A673 (cell line): ENCODE measurements around the gene CELF5. TPM values are rescaled to one million over a fixed set of nuclear protein-coding genes. Genes with fewer than 3 reads are reported as not detected.

Experiments used
- BruUV-seq: library from RNA; stranded (reverse); fragments of 400-500 nt; replicated peaks from 2 replicates; lab custom pipeline; 2021; lab: Mats Ljungman, UMichigan
- CTCF ChIA-PET: fragments of 300-600 bp; sonication (Branson Sonifier 250); formaldehyde crosslinking; loops from one replicate; lab custom pipeline; 2022; ENCODE audit warnings: antibody characterized with exemption; lab: Charles Lee
- POLR2A ChIA-PET: fragments of 300-600 bp; sonication (Branson Sonifier 250); formaldehyde crosslinking; loops from one replicate; lab custom pipeline; 2022; ENCODE audit warnings: antibody characterized with exemption; ENCODE audit not compliant: low non-redundant PET; lab: Charles Lee
- DNase-seq: peaks from one replicate; pipeline ENCODE4 v3.0.0-alpha.2; 2015; ENCODE audit warnings: low spot score
- H3K27ac ChIP-seq: fragments of 200-600 bp; sonication (generic); 2 replicates; pipeline ENCODE4 v1.5.1; 2016; ENCODE audit warnings: mixed run types, low read depth, mild to moderate bottlenecking, mixed read lengths, antibody characterized with exemption, low read length; ENCODE audit not compliant: poor library complexity, severe bottlenecking
- H3K27me3 ChIP-seq: fragments of 200-600 bp; sonication (generic); replicated peaks from 2 replicates; pipeline ENCODE4 v1.6.1; 2017; ENCODE audit warnings: mixed run types, low read depth, mild to moderate bottlenecking, mixed read lengths, antibody characterized with exemption, low read length; ENCODE audit not compliant: insufficient read depth, poor library complexity
- H3K36me3 ChIP-seq: fragments of 200-600 bp; sonication (generic); 2 replicates; pipeline ENCODE4 v1.6.1; 2016; ENCODE audit warnings: mixed run types, mild to moderate bottlenecking, mixed read lengths, antibody characterized with exemption, low read length; ENCODE audit not compliant: insufficient read depth, poor library complexity, severe bottlenecking
- H3K4me1 ChIP-seq: fragments of 200-600 bp; sonication (generic); 2 replicates; pipeline ENCODE4 v1.6.1; 2017; ENCODE audit warnings: mixed run types, mild to moderate bottlenecking, mixed read lengths, antibody characterized with exemption, low read length; ENCODE audit not compliant: insufficient read depth, poor library complexity, severe bottlenecking
- H3K4me3 ChIP-seq: fragments of 200-600 bp; sonication (generic); 2 replicates; pipeline ENCODE4 v1.5.1; 2016; ENCODE audit warnings: low read depth, mixed run types, mild to moderate bottlenecking, mixed read lengths, low read length; ENCODE audit not compliant: poor library complexity, severe bottlenecking
- H3K9me3 ChIP-seq: fragments of 200-600 bp; sonication (generic); 2 replicates; pipeline ENCODE4 v1.6.1; 2016; ENCODE audit warnings: mixed run types, low read depth, mild to moderate bottlenecking, mixed read lengths, antibody characterized with exemption, low read length; ENCODE audit not compliant: poor library complexity, severe bottlenecking
- CTCF ChIP-seq: fragments of 300-800, 200-600 bp; sonication (generic); conservative IDR thresholded peaks from 2 replicates; pipeline ENCODE4 v1.5.1; 2017; ENCODE audit warnings: low read depth, mild to moderate bottlenecking, antibody characterized with exemption, low read length, moderate library complexity, mixed read lengths
- EZH2 ChIP-seq: fragments of 200-600 bp; sonication (generic); IDR thresholded peaks from 2 replicates; pipeline ENCODE4 v1.6.1; 2017; ENCODE audit warnings: borderline replicate concordance, low read depth, mild to moderate bottlenecking, mixed read lengths, antibody characterized with exemption, low read length; ENCODE audit not compliant: poor library complexity, severe bottlenecking
- intact Hi-C: fragments of 100-400 bp; cut with micrococcal nuclease; formaldehyde crosslinking; loops from one replicate; pipeline ENCODE4 v1.10.0; 2022; ENCODE audit not compliant: unreplicated experiment
- total RNA-seq: library from RNA; stranded (reverse); gene quantifications from 2 replicates; pipeline ENCODE4 v1.2.3, GENCODE V29; 2021

CELF5 gene
- total RNA-seq, 1 experiment from 2014 or later = 3.7 TPM

- no TSS peak for BruUV-seq
- peaks cover 6% of the 10 kb centered on the region for H3K4me1 ChIP-seq
- ChIA-PET CTCF (interaction anchor here (1.9 kb wide), 1 partner anchor 12 kb away, joined by 5 read pairs; no protein-coding TSS in a partner anchor), POLR2A (no interaction called here)
- intact Hi-C loops = no loop called here
- H3K27me3 ChIP-seq = peaks cover 19% of the 10 kb centered on the region
- H3K4me3 ChIP-seq = no peak overlapping the region
- no peak overlapping the region for H3K27ac ChIP-seq
- TF ChIP-seq CTCF = no peak
- TF ChIP-seq EZH2 = no peak
- H3K9me3 ChIP-seq = no peaks in the 10 kb centered on the region
- H3K36me3 ChIP-seq = no peaks in the 10 kb centered on the region
- no peak for DNase-seq
Measured at GRCh38 chr19:3316659-3317207, 92.3 kb downstream of the CELF5 start.

- Histone ChIP-seq H3K27me3 (peaks cover 19% of the 10 kb centered on the region), H3K27ac (no peak overlapping the region), H3K9me3 (no peaks in the 10 kb centered on the region), H3K4me1 (peaks cover 6% of the 10 kb centered on the region), H3K36me3 (no peaks in the 10 kb centered on the region), H3K4me3 (no peak overlapping the region)
- no peak for TF ChIP-seq EZH2
- TF ChIP-seq CTCF = no peak
- BruUV-seq = no TSS peak
- intact Hi-C loops = no loop called here
- ChIA-PET POLR2A (no interaction called here), CTCF (no interaction called here)
- DNase-seq = peak; percentile 44
Measured at GRCh38 chr19:3319643-3320353, 95.3 kb downstream of the CELF5 start.

GRCh38 chr19:3320354-3320670 lies 95.9 kb downstream of the CELF5 start:
- DNase-seq = no peak
- intact Hi-C loops = no loop called here
- CTCF ChIA-PET = no interaction called here

More at GRCh38 chr19:3320354-3320670, 95.9 kb downstream of the CELF5 start:
- H3K9me3 ChIP-seq = no peaks in the 10 kb centered on the region
- H3K36me3 ChIP-seq = no peaks in the 10 kb centered on the region
- no TSS peak for BruUV-seq
- POLR2A ChIA-PET = no interaction called here
- no peak overlapping the region for H3K27ac ChIP-seq
- TF ChIP-seq CTCF (no peak), EZH2 (no peak)
- H3K27me3 ChIP-seq = peaks cover 19% of the 10 kb centered on the region
- H3K4me3 ChIP-seq = no peak overlapping the region
- H3K4me1 ChIP-seq = peaks cover 6% of the 10 kb centered on the region
